HG03432 (cell line): Measurements from ENCODE around the gene SLC27A1.
"Not testable (repeated sequence)": the region's sequence is repeated elsewhere in the genome, so short reads cannot be mapped to it uniquely, and the experiment has no call there.

Source experiments
- ATAC-seq: cut with Tn5 transposase; IDR thresholded peaks from one replicate; pipeline ENCODE4 v1.9.1; 2021; ENCODE audit warnings: mild to moderate bottlenecking, moderate library complexity; ENCODE audit not compliant: unreplicated experiment

The SLC27A1 gene

DNA sequence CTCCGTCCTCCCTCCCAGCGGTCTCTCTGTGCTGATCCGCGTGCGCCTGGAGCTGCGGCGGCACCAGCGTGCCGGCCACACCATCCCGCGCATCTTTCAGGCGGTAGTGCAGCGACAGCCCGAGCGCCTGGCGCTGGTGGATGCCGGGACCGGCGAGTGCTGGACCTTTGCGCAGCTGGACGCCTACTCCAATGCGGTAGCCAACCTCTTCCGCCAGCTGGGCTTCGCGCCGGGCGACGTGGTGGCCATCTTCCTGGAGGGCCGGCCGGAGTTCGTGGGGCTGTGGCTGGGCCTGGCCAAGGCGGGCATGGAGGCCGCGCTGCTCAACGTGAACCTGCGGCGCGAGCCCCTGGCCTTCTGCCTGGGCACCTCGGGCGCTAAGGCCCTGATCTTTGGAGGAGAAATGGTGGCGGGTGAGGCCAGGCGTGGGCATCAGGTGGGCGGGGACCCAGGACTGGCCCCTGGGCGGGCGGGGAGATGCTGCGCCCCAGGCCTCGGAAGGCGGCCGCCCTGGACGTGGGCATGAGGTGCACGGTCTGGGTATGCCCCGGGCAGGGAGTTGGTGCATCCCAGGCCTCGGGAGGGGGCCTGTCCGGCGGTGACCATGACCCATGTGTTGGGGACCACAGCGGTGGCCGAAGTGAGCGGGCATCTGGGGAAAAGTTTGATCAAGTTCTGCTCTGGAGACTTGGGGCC, 16.4 kb downstream of the SLC27A1 start:
- ATAC-seq = no peak

DNA sequence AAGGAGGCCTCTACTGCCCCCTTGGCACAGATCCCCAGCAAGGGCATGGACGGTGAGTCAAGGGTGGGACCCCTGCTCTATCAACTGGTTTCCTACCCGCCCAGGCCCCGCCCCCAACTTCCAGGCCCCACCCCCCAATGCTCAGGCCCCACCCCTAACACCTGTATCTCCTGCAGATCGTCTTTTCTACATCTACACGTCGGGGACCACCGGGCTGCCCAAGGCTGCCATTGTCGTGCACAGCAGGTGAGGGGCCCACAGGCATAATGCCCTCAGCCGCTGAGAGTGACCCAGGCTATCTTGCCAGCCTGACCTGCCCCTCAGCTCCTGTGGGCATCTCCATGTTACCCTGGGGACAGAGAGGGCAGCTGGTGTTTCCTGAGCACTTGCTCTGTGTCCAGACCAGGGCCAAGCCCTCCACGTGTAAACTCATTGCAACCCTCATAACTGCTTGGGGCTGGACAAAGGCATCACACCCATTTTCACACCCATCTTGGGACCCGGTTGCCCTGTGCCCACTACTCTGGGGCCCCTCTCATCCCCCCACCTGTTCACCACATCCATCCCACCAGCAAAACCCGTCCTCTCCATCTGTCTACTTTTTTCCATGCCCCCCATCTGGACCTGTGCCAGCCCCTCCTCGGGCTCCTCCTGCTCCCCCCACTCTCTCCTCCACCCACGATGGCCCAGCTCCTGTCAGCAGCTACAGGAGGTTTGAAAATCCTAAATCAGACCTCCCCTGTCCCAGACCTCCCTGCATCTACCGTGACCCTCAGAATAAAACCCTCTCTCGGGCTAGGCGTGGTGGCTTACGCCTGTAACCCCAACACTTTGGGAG, 17.2 kb downstream of the SLC27A1 start:
- no peak for ATAC-seq

DNA sequence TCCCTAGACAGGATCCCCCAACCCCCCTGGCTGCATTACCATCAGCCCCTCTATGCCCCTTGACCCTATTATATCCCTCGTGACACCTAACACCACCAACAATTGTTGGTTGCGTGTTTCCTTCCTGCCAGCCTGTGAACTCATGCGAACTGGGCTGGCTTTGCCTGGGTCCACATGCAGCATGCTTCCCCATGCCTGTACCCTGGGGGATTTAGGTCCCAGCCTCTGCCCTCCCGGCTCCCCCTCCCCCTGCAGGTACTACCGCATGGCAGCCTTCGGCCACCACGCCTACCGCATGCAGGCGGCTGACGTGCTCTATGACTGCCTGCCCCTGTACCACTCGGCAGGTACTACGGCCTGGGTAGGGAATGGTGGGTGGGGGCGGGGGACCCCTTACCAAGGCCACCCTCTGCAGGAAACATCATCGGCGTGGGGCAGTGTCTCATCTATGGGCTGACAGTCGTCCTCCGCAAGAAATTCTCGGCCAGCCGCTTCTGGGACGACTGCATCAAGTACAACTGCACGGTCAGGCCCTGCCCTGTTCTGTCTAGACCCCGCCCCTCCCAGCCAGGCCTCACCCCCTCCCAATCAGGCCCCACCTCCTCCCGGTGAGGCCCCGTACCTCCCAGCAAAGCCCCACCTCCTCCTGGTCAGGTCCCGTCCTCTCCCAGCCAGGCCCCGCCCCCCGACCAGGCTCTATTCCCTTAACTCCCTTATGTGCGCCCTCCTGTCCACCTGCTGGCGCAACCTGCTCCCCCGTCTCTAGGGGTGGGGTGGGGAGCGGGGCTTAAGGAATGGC, 18.5 kb downstream of the SLC27A1 start:
- no peak for ATAC-seq

GRCh38 chr19:17489392-17490030, 19.2 kb downstream of the SLC27A1 start:
- no peak for ATAC-seq

DNA sequence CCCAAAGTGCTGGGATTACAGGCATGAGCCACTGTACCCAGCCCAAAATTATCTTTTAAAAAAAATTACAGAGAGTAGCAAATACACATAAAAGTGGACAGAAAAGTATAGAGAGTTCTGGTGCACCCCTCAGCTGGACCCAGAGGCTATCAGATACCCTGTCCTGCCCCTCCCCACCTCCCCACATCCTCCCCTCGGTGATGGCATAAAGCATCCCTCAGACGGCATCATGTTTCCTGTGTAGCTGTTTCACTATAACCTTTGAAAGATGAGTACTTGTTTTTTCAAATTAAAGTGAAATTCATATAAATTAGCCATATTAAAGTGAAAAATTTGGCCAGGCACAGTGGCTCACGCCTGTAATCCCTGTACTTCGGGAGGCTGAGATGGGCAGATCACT, 20.1 kb downstream of the SLC27A1 start:
- no peak for ATAC-seq

GRCh38 chr19:17491287-17491686, 21.0 kb downstream of the SLC27A1 start:
- ATAC-seq = no peak

- ATAC-seq = no peak
These were observed 25.4 kb downstream of the SLC27A1 start for GRCh38 chr19:17495639-17496296.

GRCh38 chr19:17496337-17496997, 26.1 kb downstream of the SLC27A1 start:
- ATAC-seq = peak; percentile 71

- ATAC-seq = no peak
These were observed 26.9 kb downstream of the SLC27A1 start for GRCh38 chr19:17497149-17497798.

- ATAC-seq = not testable (repeated sequence)
These were observed 28.7 kb downstream of the SLC27A1 start for GRCh38 chr19:17499025-17499424.

DNA sequence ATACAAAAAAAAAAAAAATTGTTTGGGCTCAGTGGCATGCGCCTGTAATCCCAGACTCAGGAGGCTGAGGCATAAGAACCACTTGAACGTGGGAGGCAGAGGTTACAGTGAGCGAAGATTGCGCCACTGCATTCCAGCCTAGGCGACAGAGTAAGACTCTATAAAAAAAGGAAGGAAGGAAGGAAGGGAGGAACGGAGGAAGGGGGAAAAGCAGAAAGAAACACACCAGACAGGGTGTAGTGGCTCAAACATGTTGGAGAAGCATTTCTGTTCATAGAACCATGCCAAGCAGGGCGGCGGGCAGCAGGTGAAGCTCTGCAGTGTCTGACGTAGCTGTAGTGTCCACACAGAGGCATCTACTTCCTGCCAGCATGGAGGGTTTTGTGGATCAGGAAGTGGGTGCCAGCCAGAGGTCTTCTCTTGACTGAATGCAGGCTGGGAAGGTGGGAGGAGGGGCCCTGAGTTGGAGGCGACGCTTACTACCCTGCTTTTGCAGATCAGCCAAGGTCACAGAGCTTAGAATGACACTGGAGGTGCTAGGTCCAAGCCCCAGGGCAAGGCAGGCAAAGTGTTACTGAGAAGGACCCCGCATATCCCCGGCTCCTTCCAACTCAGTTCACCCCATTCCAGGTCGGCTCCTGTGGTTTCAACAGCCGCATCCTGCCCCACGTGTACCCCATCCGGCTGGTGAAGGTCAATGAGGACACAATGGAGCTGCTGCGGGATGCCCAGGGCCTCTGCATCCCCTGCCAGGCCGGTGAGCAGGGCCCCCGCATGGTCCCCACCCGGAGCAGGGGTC, 29.5 kb downstream of the SLC27A1 start:
- no peak for ATAC-seq

DNA sequence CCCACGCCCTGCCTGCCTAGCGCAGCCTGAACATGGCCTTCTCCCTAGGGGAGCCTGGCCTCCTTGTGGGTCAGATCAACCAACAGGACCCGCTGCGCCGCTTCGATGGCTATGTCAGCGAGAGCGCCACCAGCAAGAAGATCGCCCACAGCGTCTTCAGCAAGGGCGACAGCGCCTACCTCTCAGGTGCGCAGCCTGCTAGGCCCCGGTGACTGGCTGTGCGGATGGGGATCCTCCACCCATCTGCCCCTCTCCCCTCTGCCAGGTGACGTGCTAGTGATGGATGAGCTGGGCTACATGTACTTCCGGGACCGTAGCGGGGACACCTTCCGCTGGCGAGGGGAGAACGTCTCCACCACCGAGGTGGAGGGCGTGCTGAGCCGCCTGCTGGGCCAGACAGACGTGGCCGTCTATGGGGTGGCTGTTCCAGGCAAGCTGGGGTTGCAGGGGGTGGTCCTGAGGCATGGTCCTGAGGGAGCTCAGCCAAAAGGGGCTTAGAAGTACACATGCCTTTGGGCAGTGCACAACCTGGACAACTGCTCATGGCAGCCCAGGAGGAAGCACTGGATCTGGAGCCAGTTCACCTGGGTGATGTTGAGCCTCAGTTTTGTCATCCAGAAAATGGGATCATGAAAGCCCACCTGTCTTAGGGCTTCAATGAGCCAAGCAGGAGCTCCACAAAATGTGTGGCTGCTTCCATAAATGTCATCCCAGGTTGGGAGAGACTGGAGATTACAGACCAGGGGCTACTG, 30.3 kb downstream of the SLC27A1 start:
- ATAC-seq = no peak

- no peak for ATAC-seq
These were observed 32.9 kb downstream of the SLC27A1 start for GRCh38 chr19:17503240-17503639.

DNA sequence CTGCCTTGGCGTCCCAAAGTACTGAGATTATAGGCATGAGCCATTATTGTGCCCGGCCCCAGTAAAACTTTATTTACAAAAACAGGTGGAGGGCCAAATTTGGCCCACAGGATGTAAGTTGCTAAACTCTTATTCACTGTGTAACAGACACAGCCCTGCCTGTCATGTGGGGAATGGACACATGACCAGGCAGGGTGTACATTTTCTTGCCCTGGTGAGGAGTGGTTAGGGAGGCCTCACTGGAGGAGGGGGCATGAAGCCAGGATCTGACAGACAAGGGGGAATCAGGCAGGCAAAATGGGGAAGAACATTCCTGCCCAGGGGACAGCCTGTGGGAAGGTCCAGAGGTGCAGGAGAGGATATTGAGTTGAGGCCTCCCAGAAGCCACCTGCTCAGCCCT, 33.7 kb downstream of the SLC27A1 start:
- ATAC-seq = no peak

GRCh38 chr19:17504456-17504855, 34.1 kb downstream of the SLC27A1 start:
- ATAC-seq = no peak

GRCh38 chr19:17505223-17505622, 34.9 kb downstream of the SLC27A1 start:
- no peak for ATAC-seq

DNA sequence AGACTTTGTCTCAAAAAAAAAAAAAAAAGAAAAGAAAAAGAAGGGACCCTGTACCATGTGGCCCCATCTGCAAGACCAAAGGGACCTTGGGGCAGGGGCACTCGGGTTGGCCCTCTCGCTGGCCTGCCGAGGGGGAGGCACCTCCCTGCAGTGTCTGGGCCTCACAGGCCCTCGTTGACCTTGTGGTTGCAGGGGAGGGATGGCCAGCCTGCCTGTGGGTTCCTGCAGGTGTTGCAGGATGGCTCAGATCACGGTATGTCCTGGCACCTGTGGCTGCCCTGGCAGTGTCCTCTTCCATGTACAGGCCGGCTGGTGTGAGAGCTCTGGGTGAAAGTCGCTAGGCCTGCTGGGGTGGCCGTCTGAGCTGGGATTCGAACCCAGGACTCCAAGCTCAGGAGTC, 36.4 kb downstream of the SLC27A1 start:
- ATAC-seq = no peak

DNA sequence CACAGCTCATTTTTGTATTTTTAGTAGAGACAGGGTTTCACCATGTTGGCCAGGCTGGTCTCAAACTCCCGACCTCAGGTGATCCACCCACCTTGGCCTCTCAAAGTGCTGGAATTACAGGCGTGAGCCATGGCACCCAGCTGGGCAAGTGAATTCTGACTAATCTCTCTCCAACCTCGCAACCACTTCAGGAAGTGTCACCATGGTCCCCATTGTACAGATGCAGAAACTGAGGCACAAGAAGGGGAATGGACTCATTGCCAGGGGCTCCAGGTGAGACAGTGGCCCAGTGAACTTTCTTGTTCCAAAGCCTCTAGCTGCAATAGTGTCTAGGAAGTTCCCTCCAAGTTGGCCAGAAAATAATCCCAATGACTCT, 38.2 kb downstream of the SLC27A1 start:
- not testable (repeated sequence) for ATAC-seq
